ENCODE measurements around the gene HIP1.
"Not testable (repeated sequence)": the region's sequence is repeated elsewhere in the genome, so short reads cannot be mapped to it uniquely, and the experiment has no call there.

Gene HIP1

GRCh38 chr7:75555736-75556135, 183.0 kb downstream of the HIP1 start:
- DNase-seq (ENCODE audit: extremely low spot score, insufficient read length, low read depth): no peak
- FAIRE-seq: no peak

DNA sequence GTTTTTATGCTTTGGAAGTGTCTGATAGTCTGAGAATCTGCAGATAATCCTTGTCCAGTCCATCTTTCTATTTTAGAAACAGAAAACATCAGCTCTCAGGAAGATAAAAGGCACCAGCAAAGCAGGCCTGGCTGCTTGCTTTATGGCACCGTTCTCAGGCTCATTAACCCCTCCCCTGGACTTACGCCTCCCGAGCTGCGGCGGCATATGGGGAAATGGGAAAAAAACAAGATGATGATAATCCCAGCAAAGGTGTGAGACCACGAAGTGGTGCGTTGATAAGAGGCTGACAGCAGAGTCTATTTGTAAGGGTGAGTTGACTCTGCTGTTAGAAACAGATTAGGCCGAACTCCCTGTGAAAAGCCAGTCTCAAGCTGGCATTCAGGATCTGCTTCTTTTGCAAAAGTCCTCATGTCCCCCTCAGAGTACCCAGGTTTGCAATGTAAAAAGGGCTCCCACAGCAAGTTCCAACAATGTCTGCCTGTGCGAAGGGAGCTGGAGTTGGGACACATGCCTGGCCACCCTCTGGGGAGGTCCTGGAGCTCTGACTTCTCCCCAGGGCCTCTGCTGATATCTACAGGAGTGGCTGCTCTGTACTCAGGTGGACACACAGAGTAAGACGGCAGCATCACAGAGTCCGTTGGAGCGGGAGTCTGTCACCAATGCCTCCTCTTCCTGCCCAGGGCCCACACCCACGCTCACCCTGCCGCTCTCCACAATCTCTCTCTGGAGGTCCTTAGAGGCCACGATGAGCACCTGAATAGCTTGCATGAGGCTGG, 192.3 kb downstream of the HIP1 start:
- DNase-seq (ENCODE audit: extremely low spot score, insufficient read length, low read depth) (no peak), FAIRE-seq (no peak)

DNA sequence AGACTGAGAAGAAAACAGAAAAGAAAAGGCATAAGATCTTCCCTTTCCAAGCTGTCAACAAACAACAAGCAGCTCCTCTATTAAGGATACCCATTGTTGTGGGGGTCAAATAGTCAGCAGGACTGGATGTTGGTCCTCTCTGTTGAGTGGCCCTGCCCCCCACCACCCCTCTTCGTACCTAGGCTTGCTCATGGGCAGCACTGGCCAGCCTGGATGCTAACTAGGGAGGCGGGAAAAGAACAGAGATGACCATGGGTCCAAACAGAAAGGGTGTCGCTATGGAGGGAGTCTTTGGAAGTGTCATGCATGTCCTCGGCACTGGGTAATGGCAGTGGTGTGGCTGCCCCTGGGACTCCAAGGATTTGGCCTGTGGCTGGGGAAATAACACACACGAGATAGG, 201.0 kb downstream of the HIP1 start:
- FAIRE-seq: no peak
- no peak for DNase-seq (ENCODE audit: extremely low spot score, insufficient read length, low read depth)

- no peak for DNase-seq (ENCODE audit: extremely low spot score, insufficient read length, low read depth)
- FAIRE-seq: no peak
Measured at GRCh38 chr7:75536940-75537538, 201.7 kb downstream of the HIP1 start.

GRCh38 chr7:75536491-75536890, 202.2 kb downstream of the HIP1 start:
- no peak for DNase-seq (ENCODE audit: extremely low spot score, insufficient read length, low read depth)
- no peak for FAIRE-seq

GRCh38 chr7:75534727-75535307, 203.9 kb downstream of the HIP1 start:
- FAIRE-seq (peak; percentile 74), DNase-seq (ENCODE audit: extremely low spot score, insufficient read length, low read depth) (peak; percentile 46)

- FAIRE-seq: no peak
- DNase-seq (ENCODE audit: extremely low spot score, insufficient read length, low read depth): no peak
Measured at GRCh38 chr7:75533926-75534325, 204.8 kb downstream of the HIP1 start.

- FAIRE-seq: no peak
Measured at GRCh38 chr7:75532639-75533038, 206.1 kb downstream of the HIP1 start.

DNA sequence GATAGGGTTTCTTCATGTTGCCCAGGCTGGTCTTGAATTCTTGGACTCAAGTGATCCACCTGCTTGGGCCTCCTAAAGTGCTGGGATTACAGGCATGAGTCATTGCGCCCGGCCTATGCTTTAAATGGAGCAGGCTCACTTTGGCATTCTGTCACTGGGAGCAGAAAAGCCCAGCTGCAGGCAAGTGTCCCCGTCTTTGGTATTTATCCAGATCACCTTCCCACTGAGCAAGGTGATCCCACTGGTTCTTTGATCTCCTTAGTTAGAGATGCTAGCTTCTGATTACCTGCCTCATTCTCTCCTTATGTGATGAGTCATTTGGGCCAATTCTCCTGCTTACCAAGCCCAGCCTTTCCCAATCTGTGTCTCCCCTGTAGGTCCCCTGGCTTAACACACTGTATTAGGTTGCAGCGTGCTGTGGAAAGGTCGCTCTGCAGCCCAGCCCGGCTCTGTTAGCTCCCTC, 207.4 kb downstream of the HIP1 start:
- DNase-seq (ENCODE audit: extremely low spot score, insufficient read length, low read depth): no peak
- no peak for FAIRE-seq

More at GRCh38 chr7:75532639-75533038, 206.1 kb downstream of the HIP1 start:
- DNase-seq (ENCODE audit: extremely low spot score, insufficient read length, low read depth): no peak

GRCh38 chr7:75527224-75527722, 211.5 kb downstream of the HIP1 start:
- FAIRE-seq; DNase-seq (ENCODE audit: extremely low spot score, insufficient read length, low read depth): not testable (repeated sequence)

DNA sequence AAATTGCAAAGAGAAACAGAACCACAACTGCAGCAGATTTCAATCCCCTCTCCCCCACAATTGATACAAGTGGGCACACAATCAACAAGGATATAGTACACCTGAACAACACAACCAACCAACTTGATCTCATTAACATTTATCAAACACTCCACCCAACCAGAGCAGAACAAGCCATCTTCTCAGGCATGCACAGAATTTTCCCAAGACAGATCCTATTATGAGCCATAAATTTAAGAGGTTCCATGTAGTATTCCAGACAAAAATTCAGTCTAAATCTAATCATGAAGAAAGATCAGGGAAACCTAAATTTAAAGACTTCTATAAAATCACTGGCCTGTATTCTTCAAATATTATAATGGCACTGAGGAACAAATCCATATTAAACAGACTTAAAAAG, 217.0 kb downstream of the HIP1 start:
- DNase-seq (ENCODE audit: extremely low spot score, insufficient read length, low read depth); FAIRE-seq: not testable (repeated sequence)

- not testable (repeated sequence) for FAIRE-seq; DNase-seq (ENCODE audit: extremely low spot score, insufficient read length, low read depth)
Measured at GRCh38 chr7:75518842-75519241, 219.9 kb downstream of the HIP1 start.

GRCh38 chr7:75509033-75509432, 229.7 kb downstream of the HIP1 start:
- FAIRE-seq; DNase-seq (ENCODE audit: extremely low spot score, insufficient read length, low read depth): not testable (repeated sequence)

GRCh38 chr7:75492020-75492419, 246.7 kb downstream of the HIP1 start, which contains the start of gene SPDYE5:
TSS of gene SPDYE5 (plus strand) at chr7:75492320. CDS start at chr7:75494048, 1,728 bp downstream.
- FAIRE-seq; DNase-seq (ENCODE audit: extremely low spot score, insufficient read length, low read depth): not testable (repeated sequence)

DNA sequence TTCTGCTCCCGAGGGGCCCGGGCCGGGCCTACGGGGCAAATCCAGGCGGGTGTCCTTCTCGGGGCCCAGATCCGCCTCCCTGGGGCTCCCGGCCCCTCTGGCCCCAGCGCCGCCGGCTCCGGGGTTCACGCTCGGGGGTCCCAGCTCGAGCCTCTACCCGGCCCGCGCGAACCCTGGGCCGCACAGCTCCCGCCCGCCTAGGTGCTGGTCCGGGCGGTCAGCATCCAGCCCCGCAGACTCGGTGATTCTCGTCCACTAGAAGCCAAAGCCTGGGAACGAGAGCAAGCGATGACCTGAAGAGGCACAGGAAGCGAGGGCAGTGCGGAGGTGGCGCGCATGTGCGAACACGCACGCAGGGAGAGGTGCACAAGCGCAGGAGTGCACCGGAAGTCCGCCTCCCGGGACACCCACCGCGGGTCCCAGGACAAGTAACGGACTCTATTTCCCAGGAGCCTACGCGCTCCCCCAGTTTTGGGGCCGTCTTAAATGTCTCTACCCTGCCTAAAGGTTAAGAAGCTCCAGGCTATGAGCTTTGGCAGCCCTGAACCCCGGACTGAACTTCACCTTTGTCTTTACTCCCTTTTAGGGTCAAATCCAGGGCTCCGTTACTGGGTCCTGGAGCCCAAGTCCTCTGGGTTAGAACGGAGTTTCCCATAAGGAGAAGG, 252.6 kb downstream of the HIP1 start, which contains the start of gene POM121C:
POM121C (minus strand) TSS at position 321 of the 665 bp plus-strand sequence. CDS start 44,803 bp downstream, outside the sequence.
- peak; percentile 70 for DNase-seq (ENCODE audit: extremely low spot score, insufficient read length, low read depth)
- FAIRE-seq: peak; percentile 71

DNA sequence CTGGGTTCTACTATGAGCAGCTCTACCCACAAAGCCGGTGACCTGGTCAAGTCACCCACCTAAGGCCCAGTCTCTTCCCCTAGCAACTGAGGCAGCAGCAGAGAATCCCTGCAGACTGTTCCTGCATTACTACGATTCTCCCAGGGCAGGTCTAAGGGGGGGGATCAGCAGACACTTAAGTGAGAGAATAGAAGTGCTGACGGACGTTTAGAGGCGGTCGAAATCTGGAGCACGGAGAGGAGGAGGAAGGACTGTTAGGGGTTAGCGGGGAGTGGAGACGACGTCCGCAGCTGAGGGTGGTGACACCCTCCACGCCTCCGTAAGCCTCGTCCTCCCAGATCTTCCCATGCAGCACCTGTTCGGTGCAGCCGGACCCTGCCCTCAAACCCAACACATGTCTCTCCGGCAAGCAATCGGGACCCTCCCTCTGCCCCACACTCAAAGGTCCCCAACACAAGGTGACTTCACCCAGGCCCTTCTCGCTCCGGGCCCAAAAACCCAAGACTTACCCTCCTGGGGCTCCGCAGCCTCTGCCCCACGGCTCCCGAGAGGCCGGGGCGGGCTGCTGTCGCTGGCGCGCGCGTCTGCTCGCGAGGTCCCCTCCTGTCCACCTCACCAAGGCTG, 253.3 kb downstream of the HIP1 start:
- not testable (repeated sequence) for FAIRE-seq; DNase-seq (ENCODE audit: extremely low spot score, insufficient read length, low read depth)

All from GM18507 (cell line).